ENCODE results near the gene CSRNP2. TPM values are rescaled to one million over a fixed set of nuclear protein-coding genes. Genes with fewer than 3 reads are reported as not detected.
"Not testable (repeated sequence)": the region's sequence is repeated elsewhere in the genome, so short reads cannot be mapped to it uniquely, and the experiment has no call there.

CSRNP2 gene
- total and polyA plus RNA-seq, 3 experiments from 2014 or later = 4.8 to 21.5 (median 20.5) TPM

DNA sequence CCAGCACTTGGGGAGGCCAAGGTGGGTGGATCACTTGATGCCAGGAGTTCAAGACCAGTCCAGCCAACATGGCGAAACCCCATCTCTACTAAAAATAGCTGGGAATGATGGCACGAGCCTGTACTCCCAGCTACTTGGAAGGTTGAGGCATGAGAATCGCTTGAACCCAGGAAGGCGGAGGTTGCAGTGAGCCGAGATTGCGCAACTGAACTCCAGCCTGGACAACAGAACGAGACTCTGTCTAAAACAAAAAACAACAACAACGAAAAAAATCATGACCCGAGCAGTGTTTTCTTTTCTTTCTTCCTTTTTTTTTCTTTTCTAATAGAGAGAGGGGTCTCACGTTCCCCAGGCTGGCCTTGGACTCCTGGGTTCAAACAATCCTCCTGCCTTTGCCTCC, 3.5 kb upstream of the CSRNP2 start:
- no peaks in the 10 kb centered on the region for H3K36me3 ChIP-seq (ENCODE audit: insufficient read depth, low read length)
- Mint-ChIP-seq H3K4me3 (no peak overlapping the region), H3K36me3 (peaks cover 0 to 8% (median 0%) of the 10 kb centered on the region in 3 donors), H3K9me3 (no peaks in the 10 kb centered on the region), H3K27ac (peak overlapping the region in 3 of 8 donors; percentile 27 to 35 (median 29)), H3K27me3 (peaks cover 0 to 5% of the 10 kb centered on the region in 2 donors), H3K4me1 (peaks cover 16 to 26% (median 20%) of the 10 kb centered on the region in 3 donors)
- no peak for DNase-seq
- no peaks in the 10 kb centered on the region for H3K9me3 ChIP-seq (ENCODE audit: low read length)
- H3K27me3 ChIP-seq (ENCODE audit: insufficient read depth, low read length, poor library complexity, severe bottlenecking) = no peaks in the 10 kb centered on the region
- H3K27ac ChIP-seq (ENCODE audit: low read depth, low read length) = no peak overlapping the region
- no peak overlapping the region for H3K4me3 ChIP-seq (ENCODE audit: low read length)
- POLR2A ChIA-PET = interaction anchor here (0.6 to 0.9 kb wide), 2 partner anchors 151 to 153 kb away, joined by 3 to 8 read pairs; partner anchors contain the start of gene DAZAP2
- H3K4me1 ChIP-seq (ENCODE audit: insufficient read depth, low read length) = peaks cover 5% of the 10 kb centered on the region
- CTCF ChIA-PET = no interaction called here

DNA sequence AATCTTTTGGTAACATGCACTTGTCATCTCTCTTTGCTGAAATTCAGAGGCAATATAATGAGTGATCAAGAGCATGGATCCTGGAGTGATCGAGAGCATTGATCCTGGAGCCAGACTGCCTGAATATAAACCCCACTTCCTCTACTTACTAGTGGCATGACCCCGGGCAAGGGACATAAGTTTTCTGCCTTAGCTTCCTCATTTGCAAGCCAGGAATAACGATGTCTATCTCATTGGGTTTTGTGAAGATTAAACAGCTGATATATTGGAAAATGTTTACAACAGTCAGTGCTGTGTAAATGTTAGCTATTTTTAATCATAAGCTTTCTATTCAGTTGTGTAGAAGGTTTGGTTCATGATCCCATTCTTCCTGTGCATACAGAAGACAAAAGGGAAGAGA, 2.4 kb upstream of the CSRNP2 start:
- Histone ChIP-seq H3K4me1 (ENCODE audit: insufficient read depth, low read length) (peaks cover 9% of the 10 kb centered on the region), H3K9me3 (ENCODE audit: low read length) (no peaks in the 10 kb centered on the region), H3K36me3 (ENCODE audit: insufficient read depth, low read length) (no peaks in the 10 kb centered on the region), H3K4me3 (ENCODE audit: low read length) (no peak overlapping the region), H3K27ac (ENCODE audit: low read depth, low read length) (no peak overlapping the region), H3K27me3 (ENCODE audit: insufficient read depth, low read length, poor library complexity, severe bottlenecking) (no peaks in the 10 kb centered on the region)
- peaks cover 0 to 8% (median 0%) of the 10 kb centered on the region in 3 donors for H3K36me3 Mint-ChIP-seq
- CTCF ChIA-PET = interaction anchor here (0.6 kb wide), 1 partner anchor 159 kb away, joined by 3 read pairs; no protein-coding TSS in a partner anchor
- peaks cover 21 to 35% (median 29%) of the 10 kb centered on the region in 3 donors for H3K4me1 Mint-ChIP-seq
- H3K4me3 Mint-ChIP-seq = peak overlapping the region in 1 of 7 donors; percentile 12
- H3K27ac Mint-ChIP-seq = no peak overlapping the region
- POLR2A ChIA-PET = no interaction called here
- H3K27me3 Mint-ChIP-seq = peaks cover 0 to 5% of the 10 kb centered on the region in 2 donors
- no peak for DNase-seq
- no peaks in the 10 kb centered on the region for H3K9me3 Mint-ChIP-seq

DNA sequence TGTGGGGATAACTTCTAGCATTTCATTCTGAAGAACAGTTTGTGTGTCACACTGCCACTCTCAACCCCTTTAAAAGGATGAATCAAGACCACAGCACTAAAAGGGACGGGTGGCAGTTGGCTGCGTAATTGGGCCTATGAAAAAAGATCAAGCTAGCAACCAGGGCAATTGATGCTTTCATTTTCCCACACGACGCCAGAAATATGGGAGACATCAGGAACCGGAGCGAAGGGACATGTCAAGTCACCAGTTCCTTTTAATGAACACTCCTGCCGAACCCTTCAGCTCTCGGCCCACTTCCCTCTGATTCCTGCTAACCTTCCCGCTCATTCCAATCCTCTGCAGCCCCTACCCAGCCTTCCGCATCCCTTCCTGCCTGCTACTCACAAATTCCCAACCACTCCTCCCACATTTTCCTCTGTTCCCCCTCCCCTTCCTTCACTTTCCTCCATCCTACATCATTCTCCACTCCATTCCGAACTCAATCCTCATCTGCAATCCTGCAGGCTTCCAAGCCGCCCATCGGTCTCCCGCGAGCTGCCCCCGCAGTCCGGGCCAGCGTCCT, 753 bp downstream of the CSRNP2 start:
- peaks cover 0 to 5% of the 10 kb centered on the region in 2 donors for H3K27me3 Mint-ChIP-seq
- H3K4me3 ChIP-seq (ENCODE audit: low read length) = peak overlapping the region; percentile 79
- H3K9me3 Mint-ChIP-seq = no peaks in the 10 kb centered on the region
- H3K36me3 ChIP-seq (ENCODE audit: insufficient read depth, low read length) = no peaks in the 10 kb centered on the region
- H3K27me3 ChIP-seq (ENCODE audit: insufficient read depth, low read length, poor library complexity, severe bottlenecking) = no peaks in the 10 kb centered on the region
- peak overlapping the region; percentile 72 for H3K27ac ChIP-seq (ENCODE audit: low read depth, low read length)
- peaks cover 4 to 13% (median 6%) of the 10 kb centered on the region in 3 donors for H3K36me3 Mint-ChIP-seq
- CTCF ChIA-PET = interaction anchor here (1.7 kb wide), 1 partner anchor 258 kb away, joined by 6 read pairs; no protein-coding TSS in a partner anchor
- peak in 3 of 5 donors; percentile 2 to 35 (median 10) for DNase-seq
- H3K4me1 ChIP-seq (ENCODE audit: insufficient read depth, low read length) = peaks cover 9% of the 10 kb centered on the region
- H3K27ac Mint-ChIP-seq = peak overlapping the region; percentile 72 to 99 (median 94)
- H3K9me3 ChIP-seq (ENCODE audit: low read length) = no peaks in the 10 kb centered on the region
- POLR2A ChIA-PET = interaction anchor here (0.6 to 1.8 kb wide), 5 partner anchors 20 to 970 kb away, joined by 3 to 12 read pairs (median 8); partner anchors contain the start of genes DAZAP2 and POU6F1
- H3K4me3 Mint-ChIP-seq = peak overlapping the region; percentile 88 to 99 (median 97)
- peaks cover 27 to 53% (median 41%) of the 10 kb centered on the region in 3 donors for H3K4me1 Mint-ChIP-seq

DNA sequence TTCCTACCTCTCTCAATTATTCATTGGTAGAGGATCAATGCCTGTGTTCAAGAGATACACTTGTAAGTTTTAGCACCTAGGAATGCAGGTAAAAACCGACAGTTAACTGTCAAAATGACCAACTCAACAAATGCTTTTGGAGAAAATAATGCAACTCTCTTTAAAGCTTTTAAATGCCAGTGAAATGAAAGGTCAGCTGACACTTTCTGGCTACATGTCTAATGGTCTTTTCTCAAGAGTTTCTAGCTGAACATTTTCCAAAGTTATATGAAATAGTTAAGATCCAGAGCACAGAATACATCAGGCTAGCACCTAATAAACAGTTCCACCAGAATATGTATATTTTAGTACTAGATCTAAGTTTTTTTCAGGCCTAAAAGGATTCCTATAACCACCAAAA, 2.0 kb downstream of the CSRNP2 start:
- Histone ChIP-seq H3K27me3 (ENCODE audit: insufficient read depth, low read length, poor library complexity, severe bottlenecking) (no peaks in the 10 kb centered on the region), H3K9me3 (ENCODE audit: low read length) (no peaks in the 10 kb centered on the region), H3K4me1 (ENCODE audit: insufficient read depth, low read length) (peaks cover 9% of the 10 kb centered on the region), H3K27ac (ENCODE audit: low read depth, low read length) (no peak overlapping the region), H3K4me3 (ENCODE audit: low read length) (no peak overlapping the region), H3K36me3 (ENCODE audit: insufficient read depth, low read length) (no peaks in the 10 kb centered on the region)
- no peak for DNase-seq
- CTCF ChIA-PET = no interaction called here
- POLR2A ChIA-PET = interaction anchor here (0.5 kb wide), 1 partner anchor 30 kb away, joined by 3 read pairs; no protein-coding TSS in a partner anchor
- peaks cover 32 to 63% (median 47%) of the 10 kb centered on the region in 3 donors for H3K4me1 Mint-ChIP-seq
- peaks cover 4 to 13% (median 6%) of the 10 kb centered on the region in 3 donors for H3K36me3 Mint-ChIP-seq
- peak overlapping the region; percentile 33 to 99 (median 95) for H3K4me3 Mint-ChIP-seq
- peaks cover 0 to 1% (median 0%) of the 10 kb centered on the region in 5 donors for H3K9me3 Mint-ChIP-seq
- peak overlapping the region in 4 of 8 donors; percentile 57 to 85 (median 70) for H3K27ac Mint-ChIP-seq
- H3K27me3 Mint-ChIP-seq = peaks cover 0 to 7% of the 10 kb centered on the region in 2 donors

DNA sequence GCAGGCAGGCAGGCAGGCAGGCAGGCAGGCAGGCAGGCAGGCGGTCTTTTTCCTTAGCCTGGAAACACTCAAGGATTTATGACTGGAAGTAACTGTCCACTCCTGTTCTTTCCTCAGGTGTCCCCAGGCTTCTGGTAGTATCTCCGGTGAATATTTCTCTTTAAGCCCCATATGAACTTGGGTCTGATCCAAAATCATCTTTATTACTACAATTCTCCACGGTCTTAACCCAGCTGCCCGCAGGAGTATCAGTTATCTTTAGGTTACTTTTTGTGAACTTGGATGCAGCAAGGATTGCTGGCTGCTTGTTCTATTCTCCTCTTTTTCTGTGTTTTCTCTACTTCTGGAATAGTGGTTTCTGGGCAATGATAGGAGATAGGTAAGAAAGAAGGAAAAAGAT, 3.3 kb downstream of the CSRNP2 start:
- Mint-ChIP-seq H3K4me1 (peaks cover 33 to 70% (median 53%) of the 10 kb centered on the region in 3 donors), H3K27me3 (peaks cover 0 to 7% of the 10 kb centered on the region in 2 donors), H3K27ac (peak overlapping the region in 1 of 8 donors; percentile 80), H3K36me3 (peaks cover 4 to 17% (median 6%) of the 10 kb centered on the region in 3 donors), H3K4me3 (peak overlapping the region in 2 of 7 donors; percentile 8 to 53), H3K9me3 (peaks cover 0 to 1% (median 0%) of the 10 kb centered on the region in 5 donors)
- H3K27ac ChIP-seq (ENCODE audit: low read depth, low read length) = no peak overlapping the region
- H3K27me3 ChIP-seq (ENCODE audit: insufficient read depth, low read length, poor library complexity, severe bottlenecking) = no peaks in the 10 kb centered on the region
- H3K4me1 ChIP-seq (ENCODE audit: insufficient read depth, low read length) = peaks cover 15% of the 10 kb centered on the region
- H3K9me3 ChIP-seq (ENCODE audit: low read length) = no peaks in the 10 kb centered on the region
- no peaks in the 10 kb centered on the region for H3K36me3 ChIP-seq (ENCODE audit: insufficient read depth, low read length)
- no peak overlapping the region for H3K4me3 ChIP-seq (ENCODE audit: low read length)
- POLR2A ChIA-PET = interaction anchor here (0.6 kb wide), 1 partner anchor 138 kb away, joined by 3 read pairs; the partner anchor contains the start of gene POU6F1
- no peak for DNase-seq
- CTCF ChIA-PET = no interaction called here

DNA sequence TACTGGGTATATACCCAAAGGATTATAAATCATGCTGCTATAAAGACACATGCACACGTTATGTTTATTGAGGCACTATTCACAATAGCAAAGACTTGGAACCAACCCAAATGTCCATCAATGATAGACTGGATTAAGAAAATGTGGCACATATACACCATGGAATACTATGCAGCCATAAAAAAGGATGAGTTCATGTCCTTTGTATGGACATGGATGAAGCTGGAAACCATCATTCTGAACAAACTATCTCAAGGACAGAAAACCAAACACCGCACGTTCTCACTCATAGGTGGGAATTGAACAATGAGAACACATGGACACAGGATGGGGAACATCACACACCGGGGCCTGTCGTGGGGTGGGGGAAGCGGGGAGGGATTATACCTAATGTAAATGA, 4.5 kb downstream of the CSRNP2 start:
- DNase-seq; H3K27ac ChIP-seq (ENCODE audit: low read depth, low read length); H3K27me3 ChIP-seq (ENCODE audit: insufficient read depth, low read length, poor library complexity, severe bottlenecking); H3K9me3 Mint-ChIP-seq; H3K36me3 ChIP-seq (ENCODE audit: insufficient read depth, low read length); H3K27me3 Mint-ChIP-seq; H3K4me3 ChIP-seq (ENCODE audit: low read length); H3K27ac Mint-ChIP-seq; H3K9me3 ChIP-seq (ENCODE audit: low read length); CTCF ChIA-PET: not testable (repeated sequence)
- H3K4me1 ChIP-seq (ENCODE audit: insufficient read depth, low read length) = peaks cover 15% of the 10 kb centered on the region
- POLR2A ChIA-PET = interaction anchor here (0.7 kb wide), 1 partner anchor 165 kb away, joined by 8 read pairs; no protein-coding TSS in a partner anchor
- H3K4me3 Mint-ChIP-seq = peak overlapping the region in 2 of 7 donors; percentile 8 to 48
- peaks cover 4 to 21% (median 9%) of the 10 kb centered on the region in 3 donors for H3K36me3 Mint-ChIP-seq
- peaks cover 33 to 70% (median 53%) of the 10 kb centered on the region in 3 donors for H3K4me1 Mint-ChIP-seq

DNA sequence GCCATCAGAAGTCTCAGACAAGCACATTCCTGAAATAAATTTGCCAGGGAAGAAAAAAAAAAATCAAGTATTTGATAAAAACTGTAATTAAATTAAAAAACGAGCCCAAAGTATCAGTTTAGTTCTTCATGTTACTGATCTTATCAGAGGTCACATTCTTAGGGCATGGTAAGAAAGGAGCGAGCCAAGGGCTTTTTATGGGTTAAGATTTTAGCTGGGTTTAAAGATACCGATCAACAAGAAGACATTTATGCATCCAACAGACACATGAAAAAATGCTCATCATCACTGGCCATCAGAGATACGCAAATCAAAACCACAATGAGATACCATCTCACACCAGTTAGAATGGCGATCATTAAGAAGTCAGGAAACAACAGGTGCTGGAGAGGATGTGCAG, 5.0 kb downstream of the CSRNP2 start:
- H3K9me3 Mint-ChIP-seq; H3K4me3 ChIP-seq (ENCODE audit: low read length); H3K27me3 ChIP-seq (ENCODE audit: insufficient read depth, low read length, poor library complexity, severe bottlenecking); DNase-seq; H3K9me3 ChIP-seq (ENCODE audit: low read length); H3K27me3 Mint-ChIP-seq; POLR2A ChIA-PET; H3K36me3 ChIP-seq (ENCODE audit: insufficient read depth, low read length); H3K27ac ChIP-seq (ENCODE audit: low read depth, low read length); CTCF ChIA-PET: not testable (repeated sequence)
- Mint-ChIP-seq H3K36me3 (peaks cover 4 to 27% (median 10%) of the 10 kb centered on the region in 3 donors), H3K4me3 (peak overlapping the region in 1 of 7 donors; percentile 3), H3K4me1 (peaks cover 29 to 66% (median 48%) of the 10 kb centered on the region in 3 donors), H3K27ac (peak overlapping the region in 1 of 8 donors; percentile 7)
- peaks cover 15% of the 10 kb centered on the region for H3K4me1 ChIP-seq (ENCODE audit: insufficient read depth, low read length)

DNA sequence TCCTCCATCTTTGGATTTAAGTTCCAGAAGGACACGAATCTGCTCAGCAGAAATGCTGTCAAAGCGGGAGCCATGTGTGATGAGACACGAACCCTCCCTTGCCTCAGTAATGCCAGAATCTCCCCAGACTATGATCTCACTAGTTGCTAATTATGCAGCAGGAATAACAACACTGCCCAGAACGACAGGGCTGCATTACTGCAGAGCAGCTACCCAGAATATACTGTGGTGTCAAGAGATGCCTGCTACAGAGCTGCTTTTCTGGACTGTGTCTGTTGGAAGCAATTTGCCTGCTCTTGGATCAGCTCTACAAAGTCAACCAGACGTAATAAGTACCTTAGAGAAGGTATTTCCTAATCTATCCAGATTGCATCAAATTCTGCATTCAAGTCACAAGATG, 5.5 kb downstream of the CSRNP2 start:
- peak overlapping the region in 1 of 8 donors; percentile 7 for H3K27ac Mint-ChIP-seq
- ChIA-PET POLR2A (interaction anchor here (0.6 kb wide), 2 partner anchors 32 to 45 kb away, joined by 3 to 4 read pairs; no protein-coding TSS in a partner anchor), CTCF (no interaction called here)
- Histone ChIP-seq H3K36me3 (ENCODE audit: insufficient read depth, low read length) (no peaks in the 10 kb centered on the region), H3K27ac (ENCODE audit: low read depth, low read length) (no peak overlapping the region), H3K4me3 (ENCODE audit: low read length) (no peak overlapping the region), H3K4me1 (ENCODE audit: insufficient read depth, low read length) (peaks cover 15% of the 10 kb centered on the region), H3K27me3 (ENCODE audit: insufficient read depth, low read length, poor library complexity, severe bottlenecking) (no peaks in the 10 kb centered on the region), H3K9me3 (ENCODE audit: low read length) (no peaks in the 10 kb centered on the region)
- H3K9me3 Mint-ChIP-seq = peaks cover 0 to 1% (median 0%) of the 10 kb centered on the region in 5 donors
- DNase-seq = no peak
- peaks cover 29 to 64% (median 48%) of the 10 kb centered on the region in 3 donors for H3K4me1 Mint-ChIP-seq
- peaks cover 0 to 6% of the 10 kb centered on the region in 2 donors for H3K27me3 Mint-ChIP-seq
- peak overlapping the region in 1 of 7 donors; percentile 3 for H3K4me3 Mint-ChIP-seq
- peaks cover 4 to 29% (median 10%) of the 10 kb centered on the region in 3 donors for H3K36me3 Mint-ChIP-seq
